ENCODE results near the gene HTR2A.

HTR2A gene

GRCh38 chr13:46885018-46885417 lies 11.8 kb downstream of the HTR2A start:
- no peak overlapping the region for H3K4me3 ChIP-seq (ENCODE audit: insufficient read depth, low read length, poor library complexity, severe bottlenecking)
- H3K27me3 ChIP-seq (ENCODE audit: low read length), result no peaks in the 10 kb centered on the region
- no peak overlapping the region for H2AFZ ChIP-seq (ENCODE audit: low read depth, low read length, severe bottlenecking)
- no peaks in the 10 kb centered on the region for H3K9me2 ChIP-seq (replicated peaks; ENCODE audit: insufficient read depth, low read length)
- no peak overlapping the region for H3K4me2 ChIP-seq (ENCODE audit: low read depth, low read length, poor library complexity, severe bottlenecking)
- no peaks in the 10 kb centered on the region for H3K36me3 ChIP-seq (ENCODE audit: low read length)
- TF ChIP-seq EZH2phosphoT487 (conservative IDR thresholded peaks at IDR 0.05; ENCODE audit: low read length) (no peak), CTCF (IDR thresholded peaks at IDR 0.05; ENCODE audit: insufficient read depth, low read length, poor library complexity, severe bottlenecking) (no peak)
- H3K9me3 ChIP-seq (ENCODE audit: insufficient read depth, low read length), result no peaks in the 10 kb centered on the region
- H3K79me2 ChIP-seq (ENCODE audit: insufficient read depth, low read length), result no peaks in the 10 kb centered on the region
- H3F3A ChIP-seq (ENCODE audit: insufficient read depth), result no peaks in the 10 kb centered on the region
- no peak overlapping the region for H3K9ac ChIP-seq (ENCODE audit: low read length)
- H4K20me1 ChIP-seq (ENCODE audit: low read depth, low read length), result no peaks in the 10 kb centered on the region
- no peak overlapping the region for H3K27ac ChIP-seq (ENCODE audit: low read depth, low read length)

GRCh38 chr13:46884531-46884930 lies 12.3 kb downstream of the HTR2A start:
- Histone ChIP-seq H4K20me1 (ENCODE audit: low read depth, low read length) (no peaks in the 10 kb centered on the region), H3K9me3 (ENCODE audit: insufficient read depth, low read length) (no peaks in the 10 kb centered on the region), H3F3A (ENCODE audit: insufficient read depth) (no peaks in the 10 kb centered on the region), H3K36me3 (ENCODE audit: low read length) (no peaks in the 10 kb centered on the region), H3K4me3 (ENCODE audit: insufficient read depth, low read length, poor library complexity, severe bottlenecking) (no peak overlapping the region), H3K79me2 (ENCODE audit: insufficient read depth, low read length) (no peaks in the 10 kb centered on the region), H3K27me3 (ENCODE audit: low read length) (no peaks in the 10 kb centered on the region), H3K9ac (ENCODE audit: low read length) (no peak overlapping the region), H2AFZ (ENCODE audit: low read depth, low read length, severe bottlenecking) (no peak overlapping the region), H3K9me2 (replicated peaks; ENCODE audit: insufficient read depth, low read length) (no peaks in the 10 kb centered on the region), H3K4me2 (ENCODE audit: low read depth, low read length, poor library complexity, severe bottlenecking) (no peak overlapping the region), H3K27ac (ENCODE audit: low read depth, low read length) (no peak overlapping the region)
- TF ChIP-seq EZH2phosphoT487 (conservative IDR thresholded peaks at IDR 0.05; ENCODE audit: low read length) (no peak), CTCF (IDR thresholded peaks at IDR 0.05; ENCODE audit: insufficient read depth, low read length, poor library complexity, severe bottlenecking) (no peak)

- Histone ChIP-seq H3K79me2 (ENCODE audit: insufficient read depth, low read length) (no peaks in the 10 kb centered on the region), H3K9ac (ENCODE audit: low read length) (no peak overlapping the region), H3K4me3 (ENCODE audit: insufficient read depth, low read length, poor library complexity, severe bottlenecking) (no peak overlapping the region), H3K27ac (ENCODE audit: low read depth, low read length) (no peak overlapping the region), H4K20me1 (ENCODE audit: low read depth, low read length) (no peaks in the 10 kb centered on the region), H3F3A (ENCODE audit: insufficient read depth) (no peaks in the 10 kb centered on the region), H2AFZ (ENCODE audit: low read depth, low read length, severe bottlenecking) (no peak overlapping the region), H3K9me3 (ENCODE audit: insufficient read depth, low read length) (no peaks in the 10 kb centered on the region), H3K36me3 (ENCODE audit: low read length) (no peaks in the 10 kb centered on the region), H3K9me2 (replicated peaks; ENCODE audit: insufficient read depth, low read length) (no peaks in the 10 kb centered on the region), H3K27me3 (ENCODE audit: low read length) (no peaks in the 10 kb centered on the region), H3K4me2 (ENCODE audit: low read depth, low read length, poor library complexity, severe bottlenecking) (no peak overlapping the region)
- no peak for TF ChIP-seq EZH2phosphoT487 (conservative IDR thresholded peaks at IDR 0.05; ENCODE audit: low read length)
- TF ChIP-seq CTCF (IDR thresholded peaks at IDR 0.05; ENCODE audit: insufficient read depth, low read length, poor library complexity, severe bottlenecking), result no peak
Measured at GRCh38 chr13:46881621-46882020, 15.2 kb downstream of the HTR2A start.

Measured in SU-DHL-6 (cell line).